ENCODE results near the gene HECTD4. TPM values are rescaled to one million over a fixed set of nuclear protein-coding genes. Genes with fewer than 3 reads are reported as not detected.

Gene HECTD4
- total and polyA plus RNA-seq, 2 experiments from 2014 or later: 25.7 to 36.9 TPM

DNA sequence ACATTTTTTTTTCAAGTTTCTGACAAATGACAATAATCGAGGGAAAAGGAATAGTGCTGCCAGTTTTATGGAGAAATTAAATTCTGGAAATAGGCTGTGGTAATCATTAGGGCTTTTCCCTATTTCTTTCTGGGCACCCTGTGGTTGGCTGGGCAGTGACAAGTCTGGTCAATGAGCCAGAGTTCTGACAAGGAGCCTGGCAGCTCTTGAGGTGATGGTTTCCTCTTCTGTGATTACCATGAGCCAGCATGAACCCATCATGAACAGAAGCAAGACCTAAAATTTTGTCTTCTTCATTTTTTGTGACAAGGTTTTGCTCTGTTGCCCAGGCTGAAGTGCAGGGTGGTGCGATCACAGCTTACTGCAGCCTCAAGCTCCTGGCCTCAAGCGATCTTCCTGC, 141.1 kb downstream of the HECTD4 start (continued):
- TF ChIP-seq, protein P1, sequence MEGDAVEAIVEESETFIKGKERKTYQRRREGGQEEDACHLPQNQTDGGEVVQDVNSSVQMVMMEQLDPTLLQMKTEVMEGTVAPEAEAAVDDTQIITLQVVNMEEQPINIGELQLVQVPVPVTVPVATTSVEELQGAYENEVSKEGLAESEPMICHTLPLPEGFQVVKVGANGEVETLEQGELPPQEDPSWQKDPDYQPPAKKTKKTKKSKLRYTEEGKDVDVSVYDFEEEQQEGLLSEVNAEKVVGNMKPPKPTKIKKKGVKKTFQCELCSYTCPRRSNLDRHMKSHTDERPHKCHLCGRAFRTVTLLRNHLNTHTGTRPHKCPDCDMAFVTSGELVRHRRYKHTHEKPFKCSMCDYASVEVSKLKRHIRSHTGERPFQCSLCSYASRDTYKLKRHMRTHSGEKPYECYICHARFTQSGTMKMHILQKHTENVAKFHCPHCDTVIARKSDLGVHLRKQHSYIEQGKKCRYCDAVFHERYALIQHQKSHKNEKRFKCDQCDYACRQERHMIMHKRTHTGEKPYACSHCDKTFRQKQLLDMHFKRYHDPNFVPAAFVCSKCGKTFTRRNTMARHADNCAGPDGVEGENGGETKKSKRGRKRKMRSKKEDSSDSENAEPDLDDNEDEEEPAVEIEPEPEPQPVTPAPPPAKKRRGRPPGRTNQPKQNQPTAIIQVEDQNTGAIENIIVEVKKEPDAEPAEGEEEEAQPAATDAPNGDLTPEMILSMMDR (conservative IDR thresholded peaks at IDR 0.05; ENCODE audit: low read depth in 2 of 2): no peak
- TF ChIP-seq JUNB (IDR thresholded peaks at IDR 0.05; ENCODE audit: unreplicated experiment): no peak

DNA sequence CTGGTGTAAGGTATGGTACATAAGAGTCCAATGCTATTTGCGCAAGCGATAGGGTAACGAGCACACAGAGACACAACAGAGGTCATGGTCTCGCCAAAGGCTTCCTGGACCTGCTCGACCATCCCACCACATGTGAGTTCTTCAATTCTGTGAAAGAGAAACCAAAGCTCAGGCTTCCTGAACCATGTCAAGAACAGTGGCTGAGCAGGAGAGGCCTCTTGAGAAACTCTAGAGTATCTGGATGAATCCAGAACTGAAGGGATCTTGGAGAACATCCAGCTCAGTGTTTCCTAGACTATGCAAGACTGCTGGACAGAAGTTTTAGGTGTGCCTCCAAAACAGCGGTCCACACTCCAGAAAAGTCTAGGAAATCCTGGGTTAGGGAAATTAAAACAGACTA, 142.3 kb downstream of the HECTD4 start:
- Histone ChIP-seq H3F3A (replicated peaks; ENCODE audit: low read depth) (no peaks in the 10 kb centered on the region; the same call in 1 of the 2 replicates), H2AFZ (no peak overlapping the region), H3K27ac (ENCODE audit: low read depth) (no peak overlapping the region), H4K20me1 (replicated peaks; ENCODE audit: insufficient read depth) (no peaks in the 10 kb centered on the region; the same call in 1 of the 2 replicates), H3K4me2 (no peak overlapping the region), H3K27me3 (ENCODE audit: insufficient read depth) (no peaks in the 10 kb centered on the region), H3K9me2 (ENCODE audit: insufficient read depth) (no peaks in the 10 kb centered on the region), H3K36me3 (ENCODE audit: insufficient read depth) (peaks cover 22% of the 10 kb centered on the region), H3K4me1 (ENCODE audit: insufficient read depth) (no peaks in the 10 kb centered on the region), H3K79me2 (replicated peaks; ENCODE audit: insufficient read depth) (no peaks in the 10 kb centered on the region), H3K4me3 (no peak overlapping the region)
- peaks cover 5% of the 10 kb centered on the region for H3K27me3 Mint-ChIP-seq (ENCODE audit: insufficient read depth, low read depth, poor library complexity)
- DNase-seq (ENCODE audit: low spot score) (no peak), ATAC-seq (no peak)
- H3K4me3 Mint-ChIP-seq: no peak overlapping the region
- peaks cover 38% of the 10 kb centered on the region for H3K36me3 Mint-ChIP-seq (ENCODE audit: low read depth)
- no peaks in the 10 kb centered on the region for H3K4me1 Mint-ChIP-seq
- no peak overlapping the region for H3K27ac Mint-ChIP-seq
- H3K9me3 Mint-ChIP-seq: no peaks in the 10 kb centered on the region
- TF ChIP-seq ZNF114 (CRISPR knock-in tag; IDR thresholded peaks at IDR 0.05): no peak
- TF ChIP-seq, protein P2, sequence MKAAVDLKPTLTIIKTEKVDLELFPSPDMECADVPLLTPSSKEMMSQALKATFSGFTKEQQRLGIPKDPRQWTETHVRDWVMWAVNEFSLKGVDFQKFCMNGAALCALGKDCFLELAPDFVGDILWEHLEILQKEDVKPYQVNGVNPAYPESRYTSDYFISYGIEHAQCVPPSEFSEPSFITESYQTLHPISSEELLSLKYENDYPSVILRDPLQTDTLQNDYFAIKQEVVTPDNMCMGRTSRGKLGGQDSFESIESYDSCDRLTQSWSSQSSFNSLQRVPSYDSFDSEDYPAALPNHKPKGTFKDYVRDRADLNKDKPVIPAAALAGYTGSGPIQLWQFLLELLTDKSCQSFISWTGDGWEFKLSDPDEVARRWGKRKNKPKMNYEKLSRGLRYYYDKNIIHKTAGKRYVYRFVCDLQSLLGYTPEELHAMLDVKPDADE (IDR thresholded peaks at IDR 0.05): no peak
- TF ChIP-seq, protein P1 (conservative IDR thresholded peaks at IDR 0.05; ENCODE audit: low read depth in 2 of 2): no peak
- no peak for TF ChIP-seq POLR2AphosphoS5 (IDR thresholded peaks at IDR 0.05; ENCODE audit: low read depth)
- TF ChIP-seq STAT1 (IDR thresholded peaks at IDR 0.05; ENCODE audit: unreplicated experiment): no peak
- TF ChIP-seq JUNB (IDR thresholded peaks at IDR 0.05; ENCODE audit: unreplicated experiment): no peak
- TF ChIP-seq ZNF331 (CRISPR knock-in tag; IDR thresholded peaks at IDR 0.05; ENCODE audit: low read depth): no peak
- TF ChIP-seq, protein P3, sequence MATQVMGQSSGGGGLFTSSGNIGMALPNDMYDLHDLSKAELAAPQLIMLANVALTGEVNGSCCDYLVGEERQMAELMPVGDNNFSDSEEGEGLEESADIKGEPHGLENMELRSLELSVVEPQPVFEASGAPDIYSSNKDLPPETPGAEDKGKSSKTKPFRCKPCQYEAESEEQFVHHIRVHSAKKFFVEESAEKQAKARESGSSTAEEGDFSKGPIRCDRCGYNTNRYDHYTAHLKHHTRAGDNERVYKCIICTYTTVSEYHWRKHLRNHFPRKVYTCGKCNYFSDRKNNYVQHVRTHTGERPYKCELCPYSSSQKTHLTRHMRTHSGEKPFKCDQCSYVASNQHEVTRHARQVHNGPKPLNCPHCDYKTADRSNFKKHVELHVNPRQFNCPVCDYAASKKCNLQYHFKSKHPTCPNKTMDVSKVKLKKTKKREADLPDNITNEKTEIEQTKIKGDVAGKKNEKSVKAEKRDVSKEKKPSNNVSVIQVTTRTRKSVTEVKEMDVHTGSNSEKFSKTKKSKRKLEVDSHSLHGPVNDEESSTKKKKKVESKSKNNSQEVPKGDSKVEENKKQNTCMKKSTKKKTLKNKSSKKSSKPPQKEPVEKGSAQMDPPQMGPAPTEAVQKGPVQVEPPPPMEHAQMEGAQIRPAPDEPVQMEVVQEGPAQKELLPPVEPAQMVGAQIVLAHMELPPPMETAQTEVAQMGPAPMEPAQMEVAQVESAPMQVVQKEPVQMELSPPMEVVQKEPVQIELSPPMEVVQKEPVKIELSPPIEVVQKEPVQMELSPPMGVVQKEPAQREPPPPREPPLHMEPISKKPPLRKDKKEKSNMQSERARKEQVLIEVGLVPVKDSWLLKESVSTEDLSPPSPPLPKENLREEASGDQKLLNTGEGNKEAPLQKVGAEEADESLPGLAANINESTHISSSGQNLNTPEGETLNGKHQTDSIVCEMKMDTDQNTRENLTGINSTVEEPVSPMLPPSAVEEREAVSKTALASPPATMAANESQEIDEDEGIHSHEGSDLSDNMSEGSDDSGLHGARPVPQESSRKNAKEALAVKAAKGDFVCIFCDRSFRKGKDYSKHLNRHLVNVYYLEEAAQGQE (IDR thresholded peaks at IDR 0.05; ENCODE audit: unreplicated experiment): no peak
- TF ChIP-seq, protein P4, sequence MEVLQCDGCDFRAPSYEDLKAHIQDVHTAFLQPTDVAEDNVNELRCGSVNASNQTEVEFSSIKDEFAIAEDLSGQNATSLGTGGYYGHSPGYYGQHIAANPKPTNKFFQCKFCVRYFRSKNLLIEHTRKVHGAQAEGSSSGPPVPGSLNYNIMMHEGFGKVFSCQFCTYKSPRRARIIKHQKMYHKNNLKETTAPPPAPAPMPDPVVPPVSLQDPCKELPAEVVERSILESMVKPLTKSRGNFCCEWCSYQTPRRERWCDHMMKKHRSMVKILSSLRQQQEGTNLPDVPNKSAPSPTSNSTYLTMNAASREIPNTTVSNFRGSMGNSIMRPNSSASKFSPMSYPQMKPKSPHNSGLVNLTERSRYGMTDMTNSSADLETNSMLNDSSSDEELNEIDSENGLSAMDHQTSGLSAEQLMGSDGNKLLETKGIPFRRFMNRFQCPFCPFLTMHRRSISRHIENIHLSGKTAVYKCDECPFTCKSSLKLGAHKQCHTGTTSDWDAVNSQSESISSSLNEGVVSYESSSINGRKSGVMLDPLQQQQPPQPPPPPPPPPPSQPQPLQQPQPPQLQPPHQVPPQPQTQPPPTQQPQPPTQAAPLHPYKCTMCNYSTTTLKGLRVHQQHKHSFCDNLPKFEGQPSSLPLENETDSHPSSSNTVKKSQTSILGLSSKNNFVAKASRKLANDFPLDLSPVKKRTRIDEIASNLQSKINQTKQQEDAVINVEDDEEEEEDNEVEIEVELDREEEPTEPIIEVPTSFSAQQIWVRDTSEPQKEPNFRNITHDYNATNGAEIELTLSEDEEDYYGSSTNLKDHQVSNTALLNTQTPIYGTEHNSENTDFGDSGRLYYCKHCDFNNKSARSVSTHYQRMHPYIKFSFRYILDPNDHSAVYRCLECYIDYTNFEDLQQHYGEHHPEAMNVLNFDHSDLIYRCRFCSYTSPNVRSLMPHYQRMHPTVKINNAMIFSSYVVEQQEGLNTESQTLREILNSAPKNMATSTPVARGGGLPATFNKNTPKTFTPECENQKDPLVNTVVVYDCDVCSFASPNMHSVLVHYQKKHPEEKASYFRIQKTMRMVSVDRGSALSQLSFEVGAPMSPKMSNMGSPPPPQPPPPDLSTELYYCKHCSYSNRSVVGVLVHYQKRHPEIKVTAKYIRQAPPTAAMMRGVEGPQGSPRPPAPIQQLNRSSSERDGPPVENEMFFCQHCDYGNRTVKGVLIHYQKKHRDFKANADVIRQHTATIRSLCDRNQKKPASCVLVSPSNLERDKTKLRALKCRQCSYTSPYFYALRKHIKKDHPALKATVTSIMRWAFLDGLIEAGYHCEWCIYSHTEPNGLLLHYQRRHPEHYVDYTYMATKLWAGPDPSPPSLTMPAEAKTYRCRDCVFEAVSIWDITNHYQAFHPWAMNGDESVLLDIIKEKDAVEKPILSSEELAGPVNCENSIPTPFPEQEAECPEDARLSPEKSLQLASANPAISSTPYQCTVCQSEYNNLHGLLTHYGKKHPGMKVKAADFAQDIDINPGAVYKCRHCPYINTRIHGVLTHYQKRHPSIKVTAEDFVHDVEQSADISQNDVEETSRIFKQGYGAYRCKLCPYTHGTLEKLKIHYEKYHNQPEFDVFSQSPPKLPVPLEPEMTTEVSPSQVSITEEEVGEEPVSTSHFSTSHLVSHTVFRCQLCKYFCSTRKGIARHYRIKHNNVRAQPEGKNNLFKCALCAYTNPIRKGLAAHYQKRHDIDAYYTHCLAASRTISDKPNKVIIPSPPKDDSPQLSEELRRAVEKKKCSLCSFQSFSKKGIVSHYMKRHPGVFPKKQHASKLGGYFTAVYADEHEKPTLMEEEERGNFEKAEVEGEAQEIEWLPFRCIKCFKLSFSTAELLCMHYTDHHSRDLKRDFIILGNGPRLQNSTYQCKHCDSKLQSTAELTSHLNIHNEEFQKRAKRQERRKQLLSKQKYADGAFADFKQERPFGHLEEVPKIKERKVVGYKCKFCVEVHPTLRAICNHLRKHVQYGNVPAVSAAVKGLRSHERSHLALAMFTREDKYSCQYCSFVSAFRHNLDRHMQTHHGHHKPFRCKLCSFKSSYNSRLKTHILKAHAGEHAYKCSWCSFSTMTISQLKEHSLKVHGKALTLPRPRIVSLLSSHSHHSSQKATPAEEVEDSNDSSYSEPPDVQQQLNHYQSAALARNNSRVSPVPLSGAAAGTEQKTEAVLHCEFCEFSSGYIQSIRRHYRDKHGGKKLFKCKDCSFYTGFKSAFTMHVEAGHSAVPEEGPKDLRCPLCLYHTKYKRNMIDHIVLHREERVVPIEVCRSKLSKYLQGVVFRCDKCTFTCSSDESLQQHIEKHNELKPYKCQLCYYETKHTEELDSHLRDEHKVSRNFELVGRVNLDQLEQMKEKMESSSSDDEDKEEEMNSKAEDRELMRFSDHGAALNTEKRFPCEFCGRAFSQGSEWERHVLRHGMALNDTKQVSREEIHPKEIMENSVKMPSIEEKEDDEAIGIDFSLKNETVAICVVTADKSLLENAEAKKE (CRISPR knock-in tag; IDR thresholded peaks at IDR 0.05): no peak
- no peak for TF ChIP-seq EZH2phosphoT487 (IDR thresholded peaks at IDR 0.05; ENCODE audit: unreplicated experiment)

All from GM23338 (cell line).